Measurements from ENCODE around the gene TUG1.

Gene TUG1

GRCh38 chr22:30994960-30995359 is 25.9 kb downstream of the TUG1 start:
- Histone ChIP-seq H2BK12ac (ENCODE audit: low read length in 2 of 2) (no peak overlapping the region), H2BK120ac (ENCODE audit: low read depth, low read length) (no peak overlapping the region), H2BK5ac (ENCODE audit: low read depth, low read length, poor library complexity, severe bottlenecking) (no peak overlapping the region), H3K79me1 (replicated peaks; ENCODE audit: low read length, poor library complexity, severe bottlenecking) (no peaks in the 10 kb centered on the region), H4K8ac (ENCODE audit: low read length) (no peak overlapping the region), H3K4me1 (ENCODE audit: control insufficient read depth, insufficient read depth, low read depth, low read length) (no peaks in the 10 kb centered on the region), H3K9me3 (ENCODE audit: control insufficient read depth, low read length) (peaks cover 9% of the 10 kb centered on the region), H3K4me2 (ENCODE audit: low read length, poor library complexity, severe bottlenecking) (no peak overlapping the region), H3K23ac (ENCODE audit: low read length in 2 of 2) (no peak overlapping the region), H3K36me3 (ENCODE audit: control insufficient read depth in 1 of 2, insufficient read depth in 2 of 2, low read depth in 1 of 2, low read length in 2 of 2) (no peaks in the 10 kb centered on the region), H3K4me3 (ENCODE audit: insufficient read depth in 1 of 2, low read depth in 1 of 2, low read length in 2 of 2) (no peak overlapping the region), H2AFZ (ENCODE audit: low read depth, low read length) (no peak overlapping the region), H3K9ac (ENCODE audit: low read length) (no peak overlapping the region), H3K18ac (ENCODE audit: low read depth in 1 of 2, low read length in 2 of 2) (no peak overlapping the region), H4K91ac (ENCODE audit: low read length) (peak overlapping the region; percentile 59), H3K14ac (ENCODE audit: low read length in 2 of 2) (no peak overlapping the region), H3K4ac (ENCODE audit: low read depth in 1 of 2, low read length in 2 of 2) (no peak overlapping the region), H3K27ac (ENCODE audit: low read length, poor library complexity, severe bottlenecking) (no peak overlapping the region), H2BK15ac (ENCODE audit: low read depth, poor library complexity, severe bottlenecking) (no peak overlapping the region), H3K27me3 (ENCODE audit: control insufficient read depth in 1 of 2, insufficient read depth in 1 of 2, low read length in 2 of 2) (peaks cover 3 to 7% of the 10 kb centered on the region in 2 experiments), H2AK5ac (ENCODE audit: low read length, severe bottlenecking) (no peak overlapping the region)
- WGBS, result 40% methylated on average over 1 of the region's 1 CpG
- DNase-seq, result no peak

DNA sequence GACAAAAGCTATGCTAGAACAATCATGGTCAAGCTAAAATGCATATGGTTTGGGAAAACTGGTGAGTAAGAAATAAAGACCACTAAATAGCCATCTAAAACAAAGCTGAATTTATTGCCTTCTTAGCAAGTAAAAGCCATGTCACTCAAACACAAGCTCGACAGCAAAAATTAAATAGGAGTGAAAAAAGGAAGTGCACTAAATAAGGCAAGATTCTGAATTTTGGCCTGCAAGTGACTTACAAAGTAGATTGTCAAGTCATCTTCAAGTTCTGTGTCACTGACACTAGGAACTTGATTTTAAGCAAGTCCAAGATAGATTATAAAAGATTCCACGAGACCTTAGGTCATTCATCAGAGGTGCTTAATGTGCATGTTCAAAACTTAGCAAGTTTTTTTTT is 27.4 kb downstream of the TUG1 start:
- no peak overlapping the region for H2BK5ac ChIP-seq (ENCODE audit: low read depth, low read length, poor library complexity, severe bottlenecking)
- no peak overlapping the region for H3K4me3 ChIP-seq (ENCODE audit: insufficient read depth in 1 of 2, low read depth in 1 of 2, low read length in 2 of 2)
- H4K91ac ChIP-seq (ENCODE audit: low read length), result no peak overlapping the region
- H3K18ac ChIP-seq (ENCODE audit: low read depth in 1 of 2, low read length in 2 of 2), result no peak overlapping the region
- H3K23ac ChIP-seq (ENCODE audit: low read length in 2 of 2), result no peak overlapping the region
- DNase-seq, result no peak
- H3K4me1 ChIP-seq (ENCODE audit: control insufficient read depth, insufficient read depth, low read depth, low read length), result no peaks in the 10 kb centered on the region
- 96% methylated on average over 2 of the region's 2 CpGs for WGBS
- no peaks in the 10 kb centered on the region for H3K36me3 ChIP-seq (ENCODE audit: control insufficient read depth in 1 of 2, insufficient read depth in 2 of 2, low read depth in 1 of 2, low read length in 2 of 2)
- no peak overlapping the region for H2BK120ac ChIP-seq (ENCODE audit: low read depth, low read length)
- H2AK5ac ChIP-seq (ENCODE audit: low read length, severe bottlenecking), result no peak overlapping the region
- H2BK15ac ChIP-seq (ENCODE audit: low read depth, poor library complexity, severe bottlenecking), result no peak overlapping the region
- H3K79me1 ChIP-seq (replicated peaks; ENCODE audit: low read length, poor library complexity, severe bottlenecking), result no peaks in the 10 kb centered on the region
- peaks cover 3 to 7% of the 10 kb centered on the region in 2 experiments for H3K27me3 ChIP-seq (ENCODE audit: control insufficient read depth in 1 of 2, insufficient read depth in 1 of 2, low read length in 2 of 2)
- no peak overlapping the region for H3K9ac ChIP-seq (ENCODE audit: low read length)
- H3K4ac ChIP-seq (ENCODE audit: low read depth in 1 of 2, low read length in 2 of 2), result no peak overlapping the region
- H4K8ac ChIP-seq (ENCODE audit: low read length), result no peak overlapping the region
- no peak overlapping the region for H3K14ac ChIP-seq (ENCODE audit: low read length in 2 of 2)
- no peak overlapping the region for H2BK12ac ChIP-seq (ENCODE audit: low read length in 2 of 2)
- H3K27ac ChIP-seq (ENCODE audit: low read length, poor library complexity, severe bottlenecking), result no peak overlapping the region
- H3K4me2 ChIP-seq (ENCODE audit: low read length, poor library complexity, severe bottlenecking), result no peak overlapping the region
- peaks cover 5% of the 10 kb centered on the region for H3K9me3 ChIP-seq (ENCODE audit: control insufficient read depth, low read length)
- H2AFZ ChIP-seq (ENCODE audit: low read depth, low read length), result no peak overlapping the region

GRCh38 chr22:30998329-30998728 is 29.3 kb downstream of the TUG1 start:
- H3K4me1 ChIP-seq (ENCODE audit: control insufficient read depth, insufficient read depth, low read depth, low read length), result no peaks in the 10 kb centered on the region
- no peak overlapping the region for H3K27ac ChIP-seq (ENCODE audit: low read length, poor library complexity, severe bottlenecking)
- H3K18ac ChIP-seq (ENCODE audit: low read depth in 1 of 2, low read length in 2 of 2), result no peak overlapping the region
- H3K4me2 ChIP-seq (ENCODE audit: low read length, poor library complexity, severe bottlenecking), result no peak overlapping the region
- no peak overlapping the region for H2BK120ac ChIP-seq (ENCODE audit: low read depth, low read length)
- H2AFZ ChIP-seq (ENCODE audit: low read depth, low read length), result no peak overlapping the region
- no peak overlapping the region for H3K4ac ChIP-seq (ENCODE audit: low read depth in 1 of 2, low read length in 2 of 2)
- H3K27me3 ChIP-seq (ENCODE audit: control insufficient read depth in 1 of 2, insufficient read depth in 1 of 2, low read length in 2 of 2), result peaks cover 3 to 7% of the 10 kb centered on the region in 2 experiments
- H2BK15ac ChIP-seq (ENCODE audit: low read depth, poor library complexity, severe bottlenecking), result no peak overlapping the region
- DNase-seq, result no peak
- no peaks in the 10 kb centered on the region for H3K9me3 ChIP-seq (ENCODE audit: control insufficient read depth, low read length)
- H3K9ac ChIP-seq (ENCODE audit: low read length), result no peak overlapping the region
- no peak overlapping the region for H4K91ac ChIP-seq (ENCODE audit: low read length)
- WGBS, result 98% methylated on average over 4 of the region's 4 CpGs
- H3K14ac ChIP-seq (ENCODE audit: low read length in 2 of 2), result no peak overlapping the region
- H3K79me1 ChIP-seq (replicated peaks; ENCODE audit: low read length, poor library complexity, severe bottlenecking), result no peaks in the 10 kb centered on the region
- no peak overlapping the region for H2BK12ac ChIP-seq (ENCODE audit: low read length in 2 of 2)
- H3K4me3 ChIP-seq (ENCODE audit: insufficient read depth in 1 of 2, low read depth in 1 of 2, low read length in 2 of 2), result no peak overlapping the region
- H4K8ac ChIP-seq (ENCODE audit: low read length), result no peak overlapping the region
- H3K36me3 ChIP-seq (ENCODE audit: control insufficient read depth in 1 of 2, insufficient read depth in 2 of 2, low read depth in 1 of 2, low read length in 2 of 2), result no peaks in the 10 kb centered on the region
- H2AK5ac ChIP-seq (ENCODE audit: low read length, severe bottlenecking), result no peak overlapping the region
- no peak overlapping the region for H2BK5ac ChIP-seq (ENCODE audit: low read depth, low read length, poor library complexity, severe bottlenecking)
- H3K23ac ChIP-seq (ENCODE audit: low read length in 2 of 2), result no peak overlapping the region

DNA sequence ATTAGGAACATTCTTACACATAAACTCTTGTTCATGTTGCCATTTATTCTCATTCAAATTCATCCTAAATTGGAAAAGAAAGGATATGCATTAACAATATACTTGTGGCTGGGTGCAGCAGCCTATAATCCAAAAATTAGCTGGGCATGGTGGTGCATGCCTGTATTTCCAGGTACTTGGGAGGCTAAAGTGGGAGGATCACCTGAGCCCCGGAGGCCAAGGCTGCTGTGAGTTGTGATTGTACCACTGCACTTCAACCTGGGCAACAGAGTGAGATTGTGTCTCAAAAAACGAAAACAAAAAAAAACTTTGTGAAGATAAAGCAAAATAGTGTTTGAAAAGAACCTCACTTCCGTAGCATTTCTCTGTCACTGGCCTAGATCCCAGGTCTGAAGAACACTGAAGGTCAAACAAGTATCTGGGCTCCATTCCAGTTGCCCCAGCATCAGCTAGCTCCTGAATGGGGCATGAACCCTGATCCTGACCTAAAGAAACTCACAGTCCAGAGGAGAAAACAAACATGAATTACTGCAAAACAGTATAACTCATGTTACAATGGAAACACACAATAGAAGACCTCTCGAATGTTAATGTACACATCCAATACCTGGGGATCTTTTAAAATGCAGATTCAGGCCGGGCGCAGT is 32.2 kb downstream of the TUG1 start:
- H3K23ac ChIP-seq (ENCODE audit: low read length in 2 of 2), result no peak overlapping the region
- WGBS, result 89% methylated on average over 6 of the region's 6 CpGs

More for the DNA sequence above, 32.2 kb downstream of the TUG1 start:
- Histone ChIP-seq H3K18ac (ENCODE audit: low read depth in 1 of 2, low read length in 2 of 2) (no peak overlapping the region), H3K4me2 (ENCODE audit: low read length, poor library complexity, severe bottlenecking) (no peak overlapping the region), H3K9ac (ENCODE audit: low read length) (no peak overlapping the region), H3K4me3 (ENCODE audit: insufficient read depth in 1 of 2, low read depth in 1 of 2, low read length in 2 of 2) (no peak overlapping the region), H3K9me3 (ENCODE audit: control insufficient read depth, low read length) (peaks cover 11% of the 10 kb centered on the region), H2BK15ac (ENCODE audit: low read depth, poor library complexity, severe bottlenecking) (no peak overlapping the region), H3K4ac (ENCODE audit: low read depth in 1 of 2, low read length in 2 of 2) (no peak overlapping the region), H2AK5ac (ENCODE audit: low read length, severe bottlenecking) (no peak overlapping the region), H2BK12ac (ENCODE audit: low read length in 2 of 2) (no peak overlapping the region), H3K4me1 (ENCODE audit: control insufficient read depth, insufficient read depth, low read depth, low read length) (no peaks in the 10 kb centered on the region), H4K91ac (ENCODE audit: low read length) (no peak overlapping the region), H3K14ac (ENCODE audit: low read length in 2 of 2) (no peak overlapping the region), H3K27me3 (ENCODE audit: control insufficient read depth in 1 of 2, insufficient read depth in 1 of 2, low read length in 2 of 2) (no peaks in the 10 kb centered on the region), H3K36me3 (ENCODE audit: control insufficient read depth in 1 of 2, insufficient read depth in 2 of 2, low read depth in 1 of 2, low read length in 2 of 2) (no peaks in the 10 kb centered on the region), H2BK5ac (ENCODE audit: low read depth, low read length, poor library complexity, severe bottlenecking) (no peak overlapping the region), H4K8ac (ENCODE audit: low read length) (no peak overlapping the region), H3K79me1 (replicated peaks; ENCODE audit: low read length, poor library complexity, severe bottlenecking) (no peaks in the 10 kb centered on the region), H2AFZ (ENCODE audit: low read depth, low read length) (no peak overlapping the region), H3K27ac (ENCODE audit: low read length, poor library complexity, severe bottlenecking) (no peak overlapping the region), H2BK120ac (ENCODE audit: low read depth, low read length) (no peak overlapping the region)
- DNase-seq, result no peak
